GM18526 (cell line): ENCODE measurements around the gene DNASE1.

Experiments used
- POLR2A ChIP-seq: IDR thresholded peaks from 3 replicates; pipeline ENCODE4 v1.6.1; 2011; ENCODE audit not compliant: insufficient read length; ENCODE audit errors: extremely low read depth

The DNASE1 gene

DNA sequence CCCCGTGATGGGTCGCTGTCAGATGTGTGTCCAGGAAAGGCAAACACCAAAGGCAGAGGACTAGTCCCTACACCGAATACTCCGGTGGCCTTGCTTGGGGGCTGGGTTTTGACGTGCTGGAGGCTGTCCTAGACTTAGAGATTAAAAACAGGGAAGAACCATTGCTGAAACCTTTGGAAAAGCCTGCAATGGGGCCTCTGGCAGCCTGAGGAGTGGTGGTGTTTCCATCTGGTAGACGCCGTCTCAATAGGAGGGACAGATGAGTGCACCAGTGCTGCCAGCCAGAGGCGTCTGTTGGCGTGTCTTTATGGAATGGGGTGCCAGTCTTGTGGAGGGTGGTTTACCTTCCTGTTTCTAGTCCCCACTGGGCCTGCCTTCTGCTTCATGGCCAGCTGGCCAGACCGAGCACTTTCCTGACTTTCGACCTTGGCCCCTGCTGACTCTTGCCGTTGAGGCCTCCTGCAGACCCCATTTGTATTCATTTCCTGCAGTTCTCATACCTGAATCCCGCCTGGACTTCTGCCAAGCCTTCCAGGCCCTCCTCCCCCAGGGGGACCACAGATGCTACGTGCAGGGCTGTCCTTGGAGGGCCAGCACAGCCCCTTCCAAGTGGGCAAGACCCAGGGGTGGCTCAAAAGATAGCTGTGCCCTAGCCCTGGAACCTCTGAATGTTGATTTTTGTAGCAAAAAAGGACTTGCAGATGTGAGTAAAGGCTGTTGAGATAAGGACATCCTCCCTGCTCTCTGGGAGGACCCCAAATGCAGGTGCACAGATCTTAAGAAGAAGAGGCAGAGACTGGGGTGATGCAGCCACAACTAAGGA is 1.9 kb upstream of the DNASE1 start:
- TF ChIP-seq POLR2A: no peak

DNA sequence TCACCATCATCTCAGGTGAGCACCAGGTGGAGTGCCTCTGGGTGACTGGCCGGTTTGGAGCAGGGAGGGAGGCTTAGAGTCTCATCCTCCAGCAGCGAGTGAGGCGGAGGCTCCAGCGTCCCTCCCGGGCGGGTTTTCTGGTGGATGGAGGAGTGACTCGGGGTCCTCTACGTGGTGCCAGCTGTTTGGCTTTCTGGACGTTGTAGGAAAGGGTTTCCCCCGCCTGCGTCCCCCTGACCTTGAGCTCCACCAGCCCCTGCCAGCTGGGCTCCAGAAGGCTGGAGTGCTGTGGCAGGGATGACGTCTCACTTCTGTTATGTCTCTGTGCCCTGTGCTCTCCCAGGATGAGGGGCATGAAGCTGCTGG is 522 bp downstream of the DNASE1 start:
- TF ChIP-seq POLR2A: no peak

DNA sequence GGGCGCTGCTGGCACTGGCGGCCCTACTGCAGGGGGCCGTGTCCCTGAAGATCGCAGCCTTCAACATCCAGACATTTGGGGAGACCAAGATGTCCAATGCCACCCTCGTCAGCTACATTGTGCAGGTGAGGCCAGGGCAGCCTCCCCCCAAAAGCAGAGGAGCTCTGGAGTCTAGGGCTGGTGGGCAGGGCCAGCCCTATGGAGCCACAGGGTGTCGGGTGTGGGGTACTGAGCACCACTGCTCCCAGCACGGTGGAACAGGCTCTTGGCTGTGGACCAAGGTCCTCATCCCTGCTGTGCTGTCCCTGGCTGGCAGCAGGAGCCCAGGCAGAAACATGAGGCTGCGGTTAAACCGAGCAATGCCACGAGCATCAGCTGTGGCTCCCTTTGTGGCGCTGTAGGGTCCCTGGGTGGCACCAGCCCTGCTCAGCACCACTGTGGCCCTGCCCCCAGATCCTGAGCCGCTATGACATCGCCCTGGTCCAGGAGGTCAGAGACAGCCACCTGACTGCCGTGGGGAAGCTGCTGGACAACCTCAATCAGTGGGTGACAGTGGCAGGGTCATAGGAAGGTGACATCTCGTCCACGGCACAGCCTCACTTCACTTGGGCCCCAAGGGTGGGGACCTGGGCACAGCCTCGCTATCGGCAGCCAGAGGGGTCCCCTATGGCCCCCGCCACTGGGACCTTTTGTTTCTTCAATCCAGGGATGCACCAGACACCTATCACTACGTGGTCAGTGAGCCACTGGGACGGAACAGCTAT is 1.1 kb downstream of the DNASE1 start:
- no peak for TF ChIP-seq POLR2A

DNA sequence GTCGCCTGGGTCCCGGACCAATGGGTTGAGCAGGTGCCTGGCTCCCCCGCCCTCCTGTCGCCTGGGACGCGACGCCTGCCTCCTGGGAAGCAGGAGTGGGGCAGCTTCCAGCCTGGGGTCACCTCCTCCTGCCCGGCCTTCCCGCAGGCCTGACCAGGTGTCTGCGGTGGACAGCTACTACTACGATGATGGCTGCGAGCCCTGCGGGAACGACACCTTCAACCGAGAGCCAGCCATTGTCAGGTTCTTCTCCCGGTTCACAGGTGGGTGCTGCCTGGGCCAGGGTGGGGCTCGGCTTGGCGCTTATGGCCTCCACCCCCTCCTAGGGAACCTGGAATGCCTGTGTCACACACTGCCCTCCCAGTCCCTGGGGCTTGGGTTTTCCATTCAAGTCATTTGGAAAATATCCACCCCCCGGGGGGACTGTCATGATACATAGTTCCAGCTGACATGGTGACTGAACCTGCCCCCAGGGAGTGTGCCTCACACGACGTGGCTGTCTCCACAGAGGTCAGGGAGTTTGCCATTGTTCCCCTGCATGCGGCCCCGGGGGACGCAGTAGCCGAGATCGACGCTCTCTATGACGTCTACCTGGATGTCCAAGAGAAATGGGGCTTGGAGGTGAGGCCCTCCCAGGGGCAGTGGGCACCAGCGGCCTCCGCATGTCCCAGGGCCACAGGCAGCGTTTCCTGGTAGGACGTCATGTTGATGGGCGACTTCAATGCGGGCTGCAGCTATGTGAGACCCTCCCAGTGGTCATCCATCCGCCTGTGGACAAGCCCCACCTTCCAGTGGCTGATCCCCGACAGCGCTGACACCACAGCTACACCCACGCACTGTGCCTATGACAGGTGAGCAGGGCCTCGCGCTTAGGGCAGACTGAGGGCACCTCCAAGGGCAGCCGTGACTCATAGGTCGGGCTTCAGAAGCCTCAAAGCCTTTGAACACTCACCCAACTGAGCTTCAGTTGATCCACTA is 2.3 kb downstream of the DNASE1 start:
- TF ChIP-seq POLR2A: no peak

DNA sequence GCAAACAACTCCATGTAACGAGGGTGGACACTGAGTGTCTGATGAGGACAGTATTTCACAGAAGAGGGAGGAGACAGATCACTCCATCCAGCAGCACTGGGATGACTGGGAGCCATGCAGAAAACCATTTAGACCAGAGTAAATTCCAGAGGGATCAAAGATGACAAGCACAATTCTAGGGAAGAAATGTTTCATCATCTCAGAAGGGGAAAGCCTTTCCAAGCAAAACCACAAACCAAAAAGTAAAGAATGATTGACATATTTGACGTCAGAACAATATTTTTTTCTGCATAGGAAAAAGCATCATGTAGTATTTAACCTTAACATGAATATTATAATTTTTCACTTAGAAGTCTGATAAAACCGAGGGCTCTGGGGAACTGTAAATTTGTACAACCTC is 4.8 kb downstream of the DNASE1 start:
- no peak for TF ChIP-seq POLR2A

DNA sequence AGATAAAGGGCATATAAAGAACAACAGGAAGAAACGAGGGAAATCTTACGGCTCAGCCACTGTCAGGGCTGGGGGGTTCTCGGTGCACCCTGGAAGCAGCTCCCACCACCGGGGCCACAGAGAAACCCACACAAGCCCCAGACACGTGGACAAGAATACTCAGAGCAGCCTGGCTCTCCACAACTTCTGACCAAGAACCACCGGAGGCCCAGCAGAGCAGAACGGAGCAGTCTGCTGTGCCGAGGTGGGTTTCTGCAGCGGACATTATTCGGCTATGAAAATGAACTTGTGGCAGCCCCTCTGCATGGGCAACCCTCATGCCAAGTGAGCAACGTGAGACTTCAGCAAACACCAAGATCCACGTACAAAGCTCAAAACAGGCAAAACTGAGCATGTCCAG is 6.8 kb downstream of the DNASE1 start:
- no peak for TF ChIP-seq POLR2A

DNA sequence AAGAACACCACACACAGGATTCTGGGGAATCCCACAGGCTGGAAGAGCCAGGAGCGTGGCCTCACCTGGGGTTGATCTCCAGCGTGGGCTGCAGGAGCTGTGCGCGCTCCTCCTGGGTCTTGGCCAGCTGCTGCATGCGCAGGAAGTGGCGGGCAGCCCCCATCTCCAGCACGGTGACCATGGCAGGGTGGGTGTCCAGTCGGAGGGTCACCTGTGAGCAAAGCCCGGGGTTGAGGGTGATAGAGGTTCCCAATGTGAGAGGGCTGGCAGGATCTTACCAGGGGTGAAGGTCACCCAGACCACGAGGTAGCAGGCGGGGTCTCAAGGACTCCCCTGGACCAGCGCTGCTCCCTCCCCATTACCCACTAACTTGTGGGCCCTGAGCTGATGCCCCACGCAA is 7.4 kb downstream of the DNASE1 start:
- TF ChIP-seq POLR2A: no peak

DNA sequence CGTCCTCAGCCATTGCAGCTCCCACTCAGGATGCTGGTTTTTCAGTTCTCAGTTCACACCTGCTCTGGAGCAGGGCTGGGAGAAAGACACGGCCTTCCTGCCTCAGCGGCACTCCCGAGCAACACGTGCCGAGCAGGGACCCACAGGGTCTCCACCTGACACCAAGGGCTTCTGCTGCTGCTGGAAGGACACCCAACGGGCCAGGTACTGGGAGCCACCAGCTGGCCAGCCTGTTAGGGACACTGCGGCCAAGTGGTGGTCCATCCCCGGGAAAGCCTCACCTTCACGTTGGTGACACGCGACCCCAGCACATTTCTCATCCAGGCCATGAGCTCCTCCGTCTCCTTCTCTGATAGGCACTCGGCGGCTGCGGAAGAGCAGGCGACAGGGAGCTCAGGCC is 8.1 kb downstream of the DNASE1 start:
- TF ChIP-seq POLR2A: no peak

DNA sequence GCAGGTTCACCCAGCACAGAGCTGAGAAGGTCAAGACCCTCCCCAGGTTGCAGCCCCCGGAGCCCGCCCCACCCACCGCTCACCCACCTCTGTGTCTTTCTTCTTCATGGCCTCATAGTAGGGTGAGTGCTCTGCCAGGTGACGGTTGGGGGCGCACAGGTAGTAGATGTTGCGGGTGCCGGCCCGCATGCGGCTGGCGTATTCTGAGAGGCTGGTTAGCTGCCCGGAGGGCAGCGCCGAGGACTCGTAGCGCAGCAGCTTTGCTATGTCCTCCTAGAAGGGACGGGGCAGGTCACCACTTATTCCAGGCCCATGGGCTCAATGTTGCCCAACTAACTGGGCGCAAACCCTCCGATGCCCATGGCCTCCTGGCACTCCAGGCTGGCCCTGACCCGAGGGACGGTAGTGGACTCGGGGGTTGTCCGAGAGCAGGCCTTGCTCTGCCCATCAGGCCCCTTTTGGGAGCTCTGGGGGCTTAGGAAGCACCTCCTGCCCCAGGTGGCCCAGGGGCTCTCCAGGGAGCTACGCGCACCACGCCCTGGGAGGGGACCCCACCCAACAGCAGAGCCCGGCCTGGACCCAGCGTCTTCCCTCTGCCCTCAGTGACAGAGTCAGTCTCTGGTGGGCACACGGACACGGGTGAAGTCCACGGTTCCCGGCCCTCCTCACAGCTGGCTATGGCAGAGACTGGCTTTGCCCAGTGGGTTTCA is 9.9 kb downstream of the DNASE1 start:
- no peak for TF ChIP-seq POLR2A

DNA sequence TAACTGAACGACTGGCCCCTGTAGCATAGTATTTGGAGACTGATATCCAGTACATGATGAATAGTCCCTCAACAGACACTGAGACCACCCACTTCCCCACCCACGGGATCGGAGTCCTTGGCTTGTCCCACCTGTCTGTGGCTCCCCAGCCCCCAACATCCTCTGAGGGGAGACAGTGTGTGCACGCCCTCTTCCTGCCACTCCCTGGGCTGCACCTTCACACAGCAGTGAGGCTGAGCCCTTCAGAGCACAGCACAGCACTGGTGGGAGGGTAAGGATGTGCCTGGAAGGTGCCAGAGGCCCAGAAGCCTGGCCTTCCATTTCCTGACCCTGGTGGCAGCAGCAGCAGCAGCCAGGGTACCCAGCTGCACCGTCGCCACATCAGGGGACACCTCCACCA is 11.0 kb downstream of the DNASE1 start:
- TF ChIP-seq POLR2A: no peak

DNA sequence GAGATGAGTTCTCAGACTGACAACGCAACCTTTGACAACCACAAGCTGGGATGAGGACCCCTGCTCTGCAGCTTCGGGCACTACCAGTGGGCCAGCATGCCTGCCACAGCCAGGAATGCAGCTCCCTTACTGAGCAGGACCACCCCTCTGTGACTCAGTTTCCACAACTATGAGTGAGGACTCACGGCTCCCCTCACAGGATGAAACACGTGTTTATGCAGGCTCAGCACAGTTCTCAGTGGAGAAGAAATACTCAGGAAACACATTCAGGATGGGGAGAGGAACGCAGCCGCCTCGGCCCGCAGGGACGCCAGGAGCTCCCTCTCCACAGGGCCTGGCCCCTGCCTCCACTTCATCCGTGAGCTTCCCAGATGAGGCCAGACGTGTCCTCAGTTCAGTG is 14.1 kb downstream of the DNASE1 start:
- TF ChIP-seq POLR2A: no peak

DNA sequence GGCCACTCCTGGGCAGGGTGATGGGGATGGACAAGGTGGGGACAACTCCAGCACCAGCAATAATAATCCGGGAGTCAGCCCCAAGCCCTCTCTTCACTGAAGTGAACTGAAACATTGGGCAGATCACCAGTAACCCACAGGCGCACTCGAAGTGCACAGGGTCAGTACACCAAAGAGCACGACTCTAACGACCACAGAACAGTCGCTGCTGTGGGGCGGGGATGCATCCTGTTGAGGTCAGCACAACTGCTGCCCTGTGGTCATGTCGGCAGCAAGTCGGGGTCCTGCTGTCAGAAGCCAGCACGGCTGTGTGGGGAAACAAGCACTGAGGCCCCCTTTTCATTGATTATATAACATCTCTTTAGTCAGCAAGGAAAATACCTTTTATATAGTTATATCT is 14.6 kb downstream of the DNASE1 start:
- TF ChIP-seq POLR2A: no peak

DNA sequence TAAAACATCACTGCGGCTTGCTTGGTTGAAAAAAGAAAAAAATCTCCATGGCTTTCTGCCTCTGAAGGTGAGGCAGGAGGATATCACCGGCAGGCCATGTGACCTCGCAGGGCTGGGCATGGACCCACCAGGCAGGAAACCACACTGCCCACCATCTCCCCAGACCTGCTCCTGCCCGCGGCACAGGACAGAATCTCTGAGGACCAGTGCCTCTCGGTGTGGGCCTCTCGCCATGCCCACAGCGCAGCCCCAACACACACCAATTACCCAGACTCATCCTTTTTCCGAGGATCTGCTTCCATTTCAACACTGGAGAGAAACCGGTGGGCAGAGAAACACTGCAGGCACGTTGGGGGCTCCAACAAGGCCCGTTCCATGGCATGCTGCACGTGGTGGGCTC is 16.2 kb downstream of the DNASE1 start:
- no peak for TF ChIP-seq POLR2A

DNA sequence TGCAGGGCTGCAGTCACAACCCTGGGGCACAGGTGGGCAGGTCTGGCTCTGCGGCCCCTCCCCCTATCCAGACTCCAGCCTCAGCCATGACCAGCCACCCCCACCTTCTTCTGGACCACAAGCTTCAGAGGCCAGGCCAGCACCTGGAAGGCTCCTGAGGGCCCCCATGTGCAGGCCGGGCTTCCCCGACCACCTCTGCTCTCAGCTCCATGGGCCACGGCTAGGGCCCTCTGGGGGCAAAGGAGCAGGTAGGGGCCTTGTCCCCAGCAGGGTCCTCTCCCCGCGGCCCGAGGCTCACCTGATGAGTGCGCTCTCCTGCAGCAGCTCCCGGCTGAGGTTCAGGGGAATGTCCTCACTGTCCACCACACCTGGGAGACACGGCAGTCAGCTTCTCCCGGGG is 16.9 kb downstream of the DNASE1 start:
- TF ChIP-seq POLR2A: no peak

DNA sequence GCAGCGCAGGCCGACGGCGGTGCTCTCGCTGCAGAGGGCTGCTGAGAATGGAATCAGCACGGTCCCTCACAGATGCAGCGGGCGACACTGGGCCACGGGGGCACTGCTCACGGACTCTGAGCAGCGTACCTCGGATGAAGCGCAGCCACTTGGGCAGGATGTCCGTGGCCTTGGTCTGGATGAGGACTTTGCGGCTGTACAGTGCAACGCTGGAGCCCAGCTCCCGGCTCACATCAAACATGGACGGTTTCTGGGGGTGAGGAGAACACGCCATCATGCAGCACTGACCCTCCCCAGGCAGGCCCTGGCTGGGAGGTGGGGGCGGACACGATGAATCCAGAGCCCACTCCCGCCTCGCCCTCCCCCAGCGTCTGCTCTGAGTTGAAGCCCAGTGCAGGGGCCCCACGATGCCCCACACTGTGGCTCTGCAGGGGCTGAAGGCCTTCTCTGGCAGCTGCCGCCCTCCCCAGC is 18.1 kb downstream of the DNASE1 start:
- TF ChIP-seq POLR2A: no peak
